Measurements from ENCODE around the gene PLD2.

- no peak for TF ChIP-seq CTCF (IDR thresholded peaks at IDR 0.05)
- no peak for TF ChIP-seq POLR2A (IDR thresholded peaks at IDR 0.05)
These were observed 37.3 kb upstream of the PLD2 start for GRCh38 chr17:4769628-4770027.
